Kidney tubule cell (primary cell): ENCODE data around the gene TBRG4.

Source experiments
- DNase-seq: peaks from one replicate; pipeline ENCODE4 v3.0.0-alpha.2; 2018; ENCODE audit warnings: low spot score

The TBRG4 gene

DNA sequence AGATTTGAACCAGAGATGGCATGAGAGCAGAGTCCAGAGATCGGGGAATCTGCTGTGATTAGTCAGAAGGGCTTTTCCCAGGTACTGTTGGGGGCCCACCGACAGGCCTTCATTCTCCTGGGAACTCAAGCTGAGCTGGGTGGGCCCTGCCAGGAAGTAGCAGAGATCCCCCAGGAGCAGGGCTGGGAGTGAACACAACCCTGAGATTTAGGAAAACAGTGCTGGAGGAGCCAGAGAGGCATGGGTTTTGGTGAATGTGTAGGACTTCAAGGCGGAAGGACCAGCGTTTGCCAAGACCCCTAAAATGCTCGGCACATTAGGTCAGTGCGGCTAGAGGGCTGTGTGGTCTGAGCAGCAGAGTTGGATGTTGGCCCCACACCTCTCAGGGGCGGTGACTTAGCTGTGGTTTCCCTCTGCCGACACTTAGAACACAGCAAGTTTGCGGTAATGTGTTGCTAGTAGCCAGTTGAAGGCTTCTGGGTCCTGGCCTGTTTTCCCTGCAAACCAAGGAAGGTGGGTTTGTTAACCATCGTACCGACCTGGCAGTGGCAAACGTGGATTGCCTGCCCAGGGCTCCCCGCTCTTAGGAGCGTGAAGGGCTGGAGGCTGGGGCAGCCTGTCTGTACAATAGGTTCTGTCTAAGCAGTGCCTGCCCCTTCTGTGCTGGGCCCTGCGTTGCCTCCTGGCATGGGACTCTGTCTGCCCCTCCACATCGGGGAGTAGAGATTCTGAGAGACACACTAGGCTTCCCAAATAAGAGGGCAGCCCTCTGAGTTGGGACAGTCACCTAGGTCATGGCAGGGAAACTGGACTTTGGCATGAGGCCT, 36.8 kb downstream of the TBRG4 start:
- no peak for DNase-seq

- DNase-seq: no peak
These were observed 37.5 kb downstream of the TBRG4 start for GRCh38 chr7:45073786-45074527.

DNA sequence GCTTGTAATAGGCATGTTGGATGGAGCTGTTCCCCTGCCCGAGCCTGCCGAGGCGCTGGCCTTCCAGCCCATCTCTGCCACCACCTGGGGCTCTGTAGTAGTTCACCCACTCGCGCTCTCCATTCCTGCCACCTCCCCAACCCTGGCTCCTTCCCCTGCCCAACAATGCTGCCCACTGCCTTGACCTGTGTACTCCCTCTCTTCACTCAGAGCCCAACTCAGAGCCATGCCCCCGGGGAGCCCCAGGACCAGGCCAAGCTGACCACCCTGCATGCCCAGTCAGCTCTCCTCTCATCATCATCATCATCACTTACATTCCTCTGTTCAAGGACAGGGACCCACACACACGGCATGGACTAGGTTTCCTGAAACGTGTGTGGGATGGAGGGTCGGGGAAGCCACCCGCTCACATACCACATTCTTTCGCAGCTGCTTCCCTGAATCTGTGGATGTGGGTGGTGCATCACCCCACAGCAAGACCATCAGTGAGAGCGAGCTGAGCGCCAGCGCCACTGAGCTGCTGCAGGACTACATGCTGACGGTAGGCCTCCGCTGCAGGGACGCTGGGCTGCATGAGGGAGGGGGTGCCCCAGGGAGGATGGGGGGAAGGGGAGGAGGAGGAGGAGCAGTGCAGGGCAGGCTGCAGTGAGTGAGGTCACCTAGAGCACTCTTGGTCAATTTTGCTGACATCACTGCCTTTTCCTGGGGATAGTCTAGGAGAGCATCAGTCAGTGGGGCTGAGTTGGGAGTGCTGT, 38.3 kb downstream of the TBRG4 start:
- DNase-seq: no peak

GRCh38 chr7:45072131-45073030, 39.1 kb downstream of the TBRG4 start:
- DNase-seq: no peak

- no peak for DNase-seq
These were observed 40.0 kb downstream of the TBRG4 start for GRCh38 chr7:45071528-45071927.

DNA sequence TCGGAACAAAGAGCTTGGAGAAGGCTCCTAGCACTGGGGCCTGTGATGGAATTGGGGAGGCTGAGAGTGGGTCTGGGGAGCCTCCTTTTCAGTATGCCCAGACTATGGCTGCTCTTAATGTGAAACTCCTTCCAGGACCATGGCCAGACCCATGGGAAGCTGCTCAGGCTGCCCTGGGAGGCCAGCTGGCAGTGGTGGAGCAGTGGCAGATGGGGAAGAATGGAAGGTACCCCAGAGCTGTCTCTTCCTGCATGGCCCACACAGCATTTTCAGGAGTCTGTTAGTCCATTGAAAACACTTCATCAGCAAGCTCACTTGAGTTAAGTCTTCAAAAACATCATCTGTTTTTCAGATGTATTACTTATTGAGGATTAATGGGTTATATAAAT, 41.2 kb downstream of the TBRG4 start:
- no peak for DNase-seq

- no peak for DNase-seq
These were observed 41.8 kb downstream of the TBRG4 start for GRCh38 chr7:45069444-45070253.

DNA sequence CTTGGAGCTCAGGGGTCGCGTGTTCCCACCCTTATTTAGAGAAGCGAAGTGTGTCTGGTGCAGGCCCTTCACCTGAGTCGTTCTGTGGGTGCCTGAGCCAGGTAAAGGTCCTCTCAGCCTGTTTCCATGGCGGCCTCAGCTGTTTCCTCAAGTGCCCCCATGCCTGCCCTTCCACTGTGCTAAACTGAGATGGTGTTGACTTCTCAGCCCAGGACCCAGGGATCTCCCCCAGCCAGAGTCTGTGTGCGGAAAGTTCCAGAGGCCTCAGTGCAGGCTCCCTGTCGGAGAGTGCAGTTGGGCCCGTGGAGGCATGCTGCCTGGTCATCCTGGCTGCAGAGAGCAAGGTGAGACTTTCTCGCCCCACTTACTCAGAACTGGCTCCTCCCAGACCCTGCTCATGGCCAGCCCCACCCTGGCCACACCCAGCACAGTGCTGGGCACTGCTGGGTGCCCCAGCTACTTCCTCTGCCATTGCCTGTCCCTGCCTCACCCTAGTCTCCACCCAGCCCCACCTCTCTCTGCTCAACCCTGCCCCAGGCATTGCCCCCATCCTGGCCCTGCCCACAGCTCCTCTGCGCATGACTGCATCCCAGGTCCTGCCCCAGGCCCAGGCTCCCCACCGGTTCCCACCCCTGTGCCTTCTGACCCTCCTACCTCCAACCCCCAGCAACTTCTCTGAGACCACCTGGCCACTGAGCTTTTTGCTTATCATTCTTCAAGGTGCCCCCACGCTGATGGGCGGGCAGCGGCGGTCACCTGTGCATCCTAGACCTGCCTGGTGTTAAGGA, 43.1 kb downstream of the TBRG4 start:
- DNase-seq: no peak

- no peak for DNase-seq
These were observed 43.9 kb downstream of the TBRG4 start for GRCh38 chr7:45067582-45067981.

- DNase-seq: no peak
These were observed 45.1 kb downstream of the TBRG4 start for GRCh38 chr7:45066409-45066808.

DNA sequence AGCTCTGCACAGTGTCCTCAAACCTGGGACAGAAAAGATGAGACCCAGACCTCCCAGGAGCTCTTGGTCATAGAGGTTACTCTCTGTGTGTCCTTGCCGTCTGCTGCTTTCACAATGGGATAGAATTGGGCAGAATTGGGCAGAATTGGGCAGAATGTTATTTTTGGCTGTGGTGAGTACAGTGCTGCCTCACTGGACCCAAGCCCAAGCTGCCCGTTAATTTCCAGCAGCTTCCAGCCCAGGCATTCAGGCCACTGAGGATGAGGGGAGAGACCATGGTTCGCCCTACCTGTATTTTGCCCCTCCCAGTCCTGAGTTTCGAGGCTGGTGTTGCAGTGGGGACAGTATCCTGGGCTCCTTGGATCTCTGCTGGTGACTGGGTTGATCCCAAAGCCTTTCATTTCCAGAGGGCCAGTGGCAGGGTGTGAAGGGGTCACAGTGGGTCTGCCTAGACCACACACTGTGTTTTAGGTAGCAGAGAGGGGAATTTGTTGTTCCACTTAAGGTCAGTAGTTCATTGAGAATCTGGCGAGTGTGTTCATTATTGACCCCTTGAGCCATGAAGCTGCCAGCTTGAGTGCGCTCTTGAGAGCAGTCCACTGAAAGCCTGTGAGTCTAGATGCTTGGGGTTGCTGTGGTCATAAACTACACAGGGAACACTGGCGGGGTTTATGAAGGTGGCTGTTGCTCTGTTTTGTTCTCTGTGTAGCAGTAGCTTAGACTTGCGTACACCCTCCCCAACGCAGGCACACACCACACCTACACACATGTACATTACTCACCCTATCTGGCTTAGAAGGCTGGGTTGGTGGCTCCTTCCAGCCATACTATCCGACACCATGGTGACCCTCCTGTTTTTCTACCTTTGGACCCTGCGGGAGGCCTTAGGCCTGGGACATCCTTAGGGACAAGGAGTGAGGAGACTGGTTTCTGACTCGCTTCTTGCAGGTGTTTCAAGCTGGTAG, 46.2 kb downstream of the TBRG4 start:
- DNase-seq: no peak

DNA sequence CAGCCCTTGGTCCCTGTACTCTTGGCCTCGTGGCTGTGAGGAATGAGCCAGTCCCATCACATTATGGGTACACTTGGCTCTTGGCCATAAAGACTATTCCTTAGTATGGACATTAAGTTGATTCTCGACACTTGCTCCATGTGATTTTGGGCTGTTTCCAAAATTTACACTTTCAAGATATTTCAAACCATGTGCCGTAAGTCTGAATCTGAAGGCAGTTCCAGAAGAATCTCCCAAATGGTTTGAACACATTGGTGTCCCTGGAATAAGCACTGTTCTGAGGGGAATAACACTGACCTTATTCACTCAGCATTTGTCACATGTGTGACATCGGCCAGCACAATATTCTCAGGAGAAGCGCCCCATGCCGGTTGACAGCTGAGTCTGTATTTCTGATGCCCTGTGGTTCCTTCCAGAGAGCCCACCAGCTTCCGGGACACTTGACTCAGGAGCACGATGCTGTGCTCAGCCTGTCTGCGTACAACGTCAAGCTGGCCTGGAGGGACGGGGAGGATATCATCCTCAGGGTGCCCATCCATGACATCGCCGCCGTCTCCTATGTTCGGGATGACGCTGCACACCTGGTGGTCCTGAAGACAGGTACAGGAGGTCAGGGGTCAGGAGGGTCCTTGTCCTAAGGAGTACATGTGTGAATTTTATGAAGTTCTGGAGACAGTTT, 47.3 kb downstream of the TBRG4 start:
- no peak for DNase-seq

- no peak for DNase-seq
These were observed 49.6 kb downstream of the TBRG4 start for GRCh38 chr7:45061806-45062425.

DNA sequence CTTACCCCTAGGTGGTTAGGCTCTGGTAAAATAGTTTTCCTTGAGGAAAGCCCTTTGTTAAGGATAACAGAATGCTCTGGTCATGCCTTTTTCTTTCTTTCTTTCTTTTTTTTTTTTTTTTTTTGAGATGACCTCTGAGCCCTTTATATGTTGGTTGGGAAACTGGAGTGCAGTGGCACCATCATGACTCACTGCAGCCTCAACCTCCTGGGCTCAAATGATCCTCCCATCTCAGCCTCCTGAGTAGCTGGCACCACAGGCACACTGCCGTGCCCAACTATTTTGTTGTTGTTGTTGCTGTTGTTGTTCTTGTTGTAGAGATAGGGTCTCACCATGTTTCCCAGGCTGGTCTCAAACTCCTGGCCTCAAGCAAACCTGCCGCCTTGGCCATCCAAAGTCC, 50.1 kb downstream of the TBRG4 start:
- DNase-seq: no peak

DNA sequence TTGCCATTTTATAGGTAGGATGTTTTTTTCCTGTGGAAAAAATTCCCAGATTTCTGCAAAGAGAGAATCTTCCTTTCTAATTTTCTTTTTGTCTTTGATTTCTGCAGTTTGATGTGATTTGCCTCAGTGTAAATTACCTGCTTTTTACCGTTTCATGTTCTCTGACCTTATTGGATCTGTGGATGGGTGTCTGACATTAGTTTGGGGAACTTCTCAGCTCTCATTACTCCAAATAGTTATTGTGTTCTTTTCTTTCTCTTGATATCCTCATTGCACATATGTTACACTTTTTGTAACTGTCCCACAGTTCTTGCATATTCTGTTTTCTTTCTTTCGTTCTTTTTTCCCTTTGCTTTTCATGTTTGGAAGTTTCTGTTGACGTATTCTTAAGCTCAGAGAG, 51.2 kb downstream of the TBRG4 start:
- DNase-seq: no peak

GRCh38 chr7:45057878-45058277, 53.6 kb downstream of the TBRG4 start:
- peak; percentile 26 for DNase-seq

- no peak for DNase-seq
These were observed 55.8 kb downstream of the TBRG4 start for GRCh38 chr7:45055594-45056219.
